Measurements from ENCODE around the gene LAX1.

The LAX1 gene

DNA sequence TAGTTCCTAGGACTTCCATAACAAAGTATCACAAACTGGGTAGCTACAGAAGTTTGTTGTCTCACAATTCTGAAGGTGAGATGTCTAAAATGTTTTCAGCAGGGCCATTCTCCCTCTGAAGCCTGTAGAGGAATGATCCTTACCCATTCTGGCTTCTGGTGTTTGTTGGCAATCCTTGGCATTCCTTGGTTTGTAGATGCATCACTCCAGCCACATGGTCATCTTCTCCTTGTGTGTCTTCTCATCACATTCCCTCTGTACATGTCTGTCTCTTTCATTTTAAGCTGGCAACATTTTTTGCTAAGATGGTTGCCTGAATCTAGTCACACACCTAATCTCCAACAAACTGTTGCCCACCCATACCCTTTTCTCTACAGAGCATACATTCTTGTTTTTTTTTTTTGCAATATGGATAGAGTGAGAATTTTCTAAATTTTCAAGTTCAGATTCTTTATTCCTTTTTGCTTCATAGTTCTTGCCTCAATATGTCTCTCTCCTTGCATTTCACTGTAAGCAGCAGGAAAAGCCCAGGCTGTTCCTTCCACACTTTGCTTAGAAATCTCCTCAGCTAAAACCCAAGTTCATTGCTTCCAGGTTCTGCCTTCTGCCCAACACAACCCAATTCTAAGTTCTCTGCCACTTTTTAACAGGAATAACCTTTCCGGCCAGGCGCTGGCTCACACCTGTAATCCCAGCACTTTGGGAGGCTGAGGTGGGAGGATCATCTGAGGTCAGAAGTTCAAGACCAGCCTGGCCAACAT is 48.8 kb downstream of the LAX1 start:
- DNase-seq (ENCODE audit: low read depth), result no peak

DNA sequence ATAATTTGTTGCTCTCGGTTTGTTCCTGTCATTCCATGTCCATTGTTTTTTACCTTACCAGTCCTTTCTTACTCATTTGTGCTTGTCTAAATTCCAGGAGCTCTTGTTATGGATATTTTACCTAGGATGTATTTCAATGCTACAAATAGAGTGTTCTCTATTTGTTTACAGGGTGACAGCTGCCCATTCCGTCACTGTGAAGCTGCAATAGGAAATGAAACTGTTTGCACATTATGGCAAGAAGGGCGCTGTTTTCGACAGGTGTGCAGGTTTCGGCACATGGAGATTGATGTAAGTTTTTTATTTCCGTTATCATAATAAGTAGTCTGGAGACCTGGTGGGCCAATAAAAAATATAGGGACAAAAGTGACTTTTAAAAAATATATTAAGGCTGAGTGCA is 53.4 kb downstream of the LAX1 start:
- DNase-seq (ENCODE audit: low read depth), result no peak

DNA sequence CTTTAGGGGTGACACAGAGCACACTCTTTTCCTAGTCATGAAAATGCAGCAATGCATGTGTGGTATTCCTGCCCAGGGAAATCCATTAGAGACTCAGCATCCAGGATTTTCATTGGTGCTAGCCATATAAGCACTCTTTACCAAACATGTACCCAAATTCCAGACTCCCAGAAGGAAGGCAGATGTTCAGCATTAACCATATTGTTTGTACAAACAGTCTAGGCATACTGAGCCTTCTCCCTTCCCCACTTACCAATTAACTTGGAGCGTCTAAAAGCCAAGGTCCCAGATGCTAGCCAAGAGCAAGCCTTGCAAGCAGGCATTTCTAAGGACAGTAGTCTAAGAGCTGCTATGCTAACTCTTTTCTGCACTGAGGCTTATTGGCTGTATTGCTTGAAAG is 58.3 kb downstream of the LAX1 start:
- no peak for DNase-seq (ENCODE audit: low read depth)

Measured in activated T-helper 1 cell treated with Interleukin-2 at 50 U/mL for 16 hours (primary cell).